Adrenal gland (tissue), 5 donors: ENCODE data around the gene ERCC4.

Experiments used
- POLR2A ChIP-seq, 2 donors: fragments of 450-650 bp; IDR thresholded peaks; one replicate each; pipeline ENCODE4 v1.6.1; 2017; ENCODE audit warnings: antibody characterized with exemption in 2 of 2, mild to moderate bottlenecking in 2 of 2, moderate library complexity in 1 of 2
- TF ChIP-seq, protein P1 (sequence below), 6 experiments: fragments of 450-650 bp in 4 of 6; fragments of 200-600 bp in 2 of 6; sonication (generic) in 1 of 6; IDR thresholded peaks; 1 replicate in 5 of 6; 2 replicates in 1 of 6; pipeline versions ENCODE4 v1.5.1 to v1.8.0; 2016 to 2021; ENCODE audit warnings: antibody characterized with exemption in 6 of 6, mild to moderate bottlenecking in 2 of 6, moderate library complexity in 1 of 6
- donor health status: DM: no; HTN: no; CAD: no.

GRCh38 chr16:13919683-13920509 is at the start of gene ERCC4:
- TF ChIP-seq, protein P1, sequence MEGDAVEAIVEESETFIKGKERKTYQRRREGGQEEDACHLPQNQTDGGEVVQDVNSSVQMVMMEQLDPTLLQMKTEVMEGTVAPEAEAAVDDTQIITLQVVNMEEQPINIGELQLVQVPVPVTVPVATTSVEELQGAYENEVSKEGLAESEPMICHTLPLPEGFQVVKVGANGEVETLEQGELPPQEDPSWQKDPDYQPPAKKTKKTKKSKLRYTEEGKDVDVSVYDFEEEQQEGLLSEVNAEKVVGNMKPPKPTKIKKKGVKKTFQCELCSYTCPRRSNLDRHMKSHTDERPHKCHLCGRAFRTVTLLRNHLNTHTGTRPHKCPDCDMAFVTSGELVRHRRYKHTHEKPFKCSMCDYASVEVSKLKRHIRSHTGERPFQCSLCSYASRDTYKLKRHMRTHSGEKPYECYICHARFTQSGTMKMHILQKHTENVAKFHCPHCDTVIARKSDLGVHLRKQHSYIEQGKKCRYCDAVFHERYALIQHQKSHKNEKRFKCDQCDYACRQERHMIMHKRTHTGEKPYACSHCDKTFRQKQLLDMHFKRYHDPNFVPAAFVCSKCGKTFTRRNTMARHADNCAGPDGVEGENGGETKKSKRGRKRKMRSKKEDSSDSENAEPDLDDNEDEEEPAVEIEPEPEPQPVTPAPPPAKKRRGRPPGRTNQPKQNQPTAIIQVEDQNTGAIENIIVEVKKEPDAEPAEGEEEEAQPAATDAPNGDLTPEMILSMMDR (IDR thresholded peaks at IDR 0.05): peak; percentile 78 to 99 (median 95)
- peak; percentile 53 to 77 for TF ChIP-seq POLR2A (IDR thresholded peaks at IDR 0.05)
